H9 (cell line): Measurements from ENCODE around the gene C3orf85. TPM values are rescaled to one million over a fixed set of nuclear protein-coding genes. Genes with fewer than 3 reads are reported as not detected.

ENCODE experiments used
- DNase-seq: peaks from one replicate; pipeline ENCODE4 v3.0.0-alpha.2; 2017
- H2AFZ ChIP-seq: one replicate; pipeline ENCODE4 v1.6.1; 2013; ENCODE audit warnings: mild to moderate bottlenecking, low read length, control low read depth, moderate library complexity
- H2AK5ac ChIP-seq: 2 replicates; pipeline ENCODE4 v1.6.1; 2013; ENCODE audit warnings: low read length, control low read depth, mixed read lengths; ENCODE audit not compliant: insufficient read length
- H2BK120ac ChIP-seq: one replicate; pipeline ENCODE4 v1.6.1; 2013; ENCODE audit warnings: low read depth, mild to moderate bottlenecking, low read length, control low read depth, inconsistent platforms; ENCODE audit not compliant: poor library complexity, severe bottlenecking
- H2BK12ac ChIP-seq: 2 replicates; pipeline ENCODE4 v1.6.1; 2013; ENCODE audit warnings: low read length, control low read depth, mixed read lengths, low read depth; ENCODE audit not compliant: insufficient read length
- H2BK15ac ChIP-seq: 2 replicates; pipeline ENCODE4 v1.6.1; 2013; ENCODE audit warnings: low read depth, low read length, control low read depth
- H2BK20ac ChIP-seq: one replicate; pipeline ENCODE4 v1.6.1; 2013; ENCODE audit warnings: low read depth, mild to moderate bottlenecking, low read length, control low read depth, inconsistent platforms; ENCODE audit not compliant: poor library complexity, severe bottlenecking
- H2BK5ac ChIP-seq: 2 replicates; pipeline ENCODE4 v1.6.1; 2013; ENCODE audit warnings: low read length, control low read depth, mixed read lengths; ENCODE audit not compliant: insufficient read length
- H3K14ac ChIP-seq: 2 replicates; pipeline ENCODE4 v1.6.1; 2013; ENCODE audit warnings: low read length, control low read depth; ENCODE audit not compliant: insufficient read depth
- H3K18ac ChIP-seq: 2 replicates; pipeline ENCODE4 v1.6.1; 2013; ENCODE audit warnings: low read depth, mild to moderate bottlenecking, mixed read lengths, low read length, control low read depth; ENCODE audit not compliant: insufficient read length
- H3K23ac ChIP-seq: 2 replicates; pipeline ENCODE4 v1.6.1; 2013; ENCODE audit warnings: low read length, control low read depth, mixed read lengths, low read depth; ENCODE audit not compliant: insufficient read length
- H3K23me2 ChIP-seq: 2 replicates; pipeline ENCODE4 v1.6.1; 2013; ENCODE audit warnings: low read depth, mild to moderate bottlenecking, mixed read lengths, low read length, control low read depth; ENCODE audit not compliant: insufficient read length, poor library complexity, severe bottlenecking
- H3K27ac ChIP-seq: 2 replicates; pipeline ENCODE4 v1.5.1; 2013; ENCODE audit warnings: low read length, control low read depth, mixed read lengths, low read depth; ENCODE audit not compliant: insufficient read length
- H3K27me3 ChIP-seq: 2 replicates; pipeline ENCODE4 v1.6.1; 2013; ENCODE audit warnings: low read length, control low read depth, inconsistent platforms; ENCODE audit not compliant: insufficient read depth
- H3K4ac ChIP-seq: 2 replicates; pipeline ENCODE4 v1.6.1; 2013; ENCODE audit warnings: low read depth, mild to moderate bottlenecking, control low read depth, inconsistent platforms, low read length, moderate library complexity
- H3K4me1 ChIP-seq: 2 replicates; pipeline ENCODE4 v1.6.1; 2013; ENCODE audit warnings: low read length, control low read depth, inconsistent platforms; ENCODE audit not compliant: insufficient read depth
- H3K4me2 ChIP-seq: 2 replicates; pipeline ENCODE4 v1.6.1; 2013; ENCODE audit warnings: low read length, control low read depth, mixed read lengths; ENCODE audit not compliant: insufficient read length, insufficient read depth
- H3K56ac ChIP-seq: 2 replicates; pipeline ENCODE4 v1.6.1; 2013; ENCODE audit warnings: low read depth, mild to moderate bottlenecking, mixed read lengths, low read length, control low read depth; ENCODE audit not compliant: insufficient read length
- H3K79me1 ChIP-seq: 2 replicates; pipeline ENCODE4 v1.6.1; 2013; ENCODE audit warnings: low read depth, mild to moderate bottlenecking, moderate library complexity, low read length, control low read depth, inconsistent platforms; ENCODE audit not compliant: insufficient read depth, poor library complexity, severe bottlenecking
- H3K79me2 ChIP-seq: 2 replicates; pipeline ENCODE4 v1.6.1; 2013; ENCODE audit warnings: low read length, control low read depth, inconsistent platforms; ENCODE audit not compliant: insufficient read depth
- H3K9ac ChIP-seq: 2 replicates; pipeline ENCODE4 v1.6.1; 2013; ENCODE audit warnings: low read length, control low read depth, mixed read lengths; ENCODE audit not compliant: insufficient read length; ENCODE audit errors: extremely low read depth
- H3K9me3 ChIP-seq: one replicate; pipeline ENCODE4 v1.6.1; 2013; ENCODE audit warnings: low read depth, low read length, inconsistent platforms; ENCODE audit not compliant: control insufficient read depth
- H3T11ph ChIP-seq: one replicate; pipeline ENCODE4 v1.6.1; 2013; ENCODE audit warnings: mild to moderate bottlenecking, low read length, control low read depth, inconsistent platforms
- H4K20me1 ChIP-seq: one replicate; pipeline ENCODE4 v1.6.1; 2013; ENCODE audit not compliant: control insufficient read depth, insufficient read length, insufficient read depth
- H4K5ac ChIP-seq: 2 replicates; pipeline ENCODE4 v1.6.1; 2013; ENCODE audit warnings: low read depth, mild to moderate bottlenecking, mixed read lengths, low read length, control low read depth; ENCODE audit not compliant: insufficient read length
- H4K8ac ChIP-seq: replicated peaks from 2 replicates; pipeline ENCODE4 v1.6.1; 2013; ENCODE audit warnings: low read length, control low read depth, mixed read lengths, low read depth; ENCODE audit not compliant: insufficient read length
- H4K91ac ChIP-seq: 2 replicates; pipeline ENCODE4 v1.6.1; 2013; ENCODE audit warnings: low read depth, mild to moderate bottlenecking, moderate library complexity, mixed read lengths, low read length, control low read depth; ENCODE audit not compliant: insufficient read length
- H3K27ac Mint-ChIP-seq, 3 experiments: 2 replicates in 2 of 3; 3 replicates in 1 of 3; pipeline ENCODE4 v1.8.0; 2020 to 2021; ENCODE audit warnings: mixed read lengths in 3 of 3, mild to moderate bottlenecking in 1 of 3, moderate library complexity in 1 of 3
- H3K27me3 Mint-ChIP-seq: 2 replicates; pipeline ENCODE4 v1.8.0; 2021; ENCODE audit warnings: low read depth, mild to moderate bottlenecking, moderate library complexity, mixed read lengths
- H3K36me3 Mint-ChIP-seq, 3 experiments: 2 replicates in 2 of 3; 3 replicates in 1 of 3; pipeline ENCODE4 v1.8.0; 2020 to 2021; ENCODE audit warnings: low read depth in 3 of 3, mixed read lengths in 3 of 3; ENCODE audit not compliant: insufficient read depth in 1 of 3
- H3K4me1 Mint-ChIP-seq, 2 experiments: 2 replicates each; pipeline ENCODE4 v1.8.0; 2020; ENCODE audit warnings: mixed read lengths in 2 of 2
- H3K4me3 Mint-ChIP-seq, 2 experiments: 2 replicates in 1 of 2; 3 replicates in 1 of 2; pipeline ENCODE4 v1.8.0; 2020 to 2021; ENCODE audit warnings: mild to moderate bottlenecking in 2 of 2, mixed read lengths in 2 of 2, moderate library complexity in 1 of 2
- H3K9me3 Mint-ChIP-seq, 2 experiments: 2 replicates in 1 of 2; 3 replicates in 1 of 2; pipeline ENCODE4 v1.8.0; 2020; ENCODE audit warnings: mild to moderate bottlenecking in 2 of 2, mixed read lengths in 2 of 2, moderate library complexity in 1 of 2
- WGBS: extraction: QIAGEN DNeasy Blood & Tissue Kit; methylation state at CpG from one replicate; pipeline ENCODE4 v1.1.7; 2013; ENCODE audit warnings: missing lambda C conversion rate, low lambda C conversion rate, mixed read lengths; ENCODE audit not compliant: insufficient read length; ENCODE audit errors: extremely low coverage; 5-methylcytosine and 5-hydroxymethylcytosine counted together
- total RNA-seq: library from RNA; stranded (reverse); gene quantifications from 2 replicates; pipeline ENCODE4 v1.2.1, GENCODE V29; 2021
- TF ChIP-seq, protein P1 (sequence below): fragments of 200-600 bp; sonication (generic); conservative IDR thresholded peaks from 3 replicates; pipeline ENCODE4 v1.8.0; 2021; ENCODE audit warnings: antibody characterized with exemption, mild to moderate bottlenecking

C3orf85 gene
- total RNA-seq, 1 experiment from 2014 or later = not detected

DNA sequence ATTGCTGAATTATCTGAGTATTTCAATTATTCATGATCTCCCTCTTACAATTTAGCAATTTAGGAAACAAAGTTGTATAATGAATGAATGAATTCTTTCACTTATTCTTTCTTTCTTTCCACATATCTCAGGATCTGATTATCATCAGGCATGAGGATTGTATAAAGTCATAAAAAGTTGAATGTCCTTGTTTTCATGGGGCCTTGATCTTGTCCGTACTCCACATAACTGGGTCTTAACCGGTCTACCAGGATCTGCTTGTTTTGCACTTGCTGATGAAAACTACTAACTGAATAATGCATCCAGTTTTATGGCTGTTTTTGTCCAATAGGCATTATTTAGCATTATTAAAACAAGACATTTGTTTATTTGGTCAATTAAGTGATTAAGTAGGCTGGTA, 12.6 kb downstream of the C3orf85 start:
- no peak overlapping the region for H3K4me2 ChIP-seq
- Mint-ChIP-seq H3K27me3 (no peaks in the 10 kb centered on the region), H3K4me3 (no peak overlapping the region), H3K36me3 (no peaks in the 10 kb centered on the region), H3K27ac (no peak overlapping the region), H3K4me1 (peaks cover 5 to 12% of the 10 kb centered on the region in 2 experiments), H3K9me3 (no peaks in the 10 kb centered on the region)
- H3K9me3 ChIP-seq = no peaks in the 10 kb centered on the region
- H3K14ac ChIP-seq = no peak overlapping the region
- H2BK5ac ChIP-seq = no peak overlapping the region
- H3K79me2 ChIP-seq = no peaks in the 10 kb centered on the region
- H2BK20ac ChIP-seq = no peak overlapping the region
- no peak overlapping the region for H2BK120ac ChIP-seq
- no peak overlapping the region for H2AFZ ChIP-seq
- no peak overlapping the region for H2AK5ac ChIP-seq
- no peak overlapping the region for H3K23ac ChIP-seq
- H3K9ac ChIP-seq = no peak overlapping the region
- no peak overlapping the region for H2BK12ac ChIP-seq
- H3K56ac ChIP-seq = no peak overlapping the region
- no peaks in the 10 kb centered on the region for H3K27me3 ChIP-seq
- H3K18ac ChIP-seq = no peak overlapping the region
- DNase-seq = no peak
- H4K8ac ChIP-seq = no peak overlapping the region
- H3K79me1 ChIP-seq = no peaks in the 10 kb centered on the region
- no CpG with 5 or more reads among the region's 2 CpGs for WGBS
- no peak overlapping the region for H3T11ph ChIP-seq
- no peak overlapping the region for H4K5ac ChIP-seq
- H3K4me1 ChIP-seq = no peaks in the 10 kb centered on the region; the same call in 1 of the 2 replicates
- no peaks in the 10 kb centered on the region for H3K23me2 ChIP-seq
- no peaks in the 10 kb centered on the region for H4K20me1 ChIP-seq
- H2BK15ac ChIP-seq = no peak overlapping the region
- no peak overlapping the region for H4K91ac ChIP-seq
- no peak overlapping the region for H3K4ac ChIP-seq
- TF ChIP-seq, protein P1, sequence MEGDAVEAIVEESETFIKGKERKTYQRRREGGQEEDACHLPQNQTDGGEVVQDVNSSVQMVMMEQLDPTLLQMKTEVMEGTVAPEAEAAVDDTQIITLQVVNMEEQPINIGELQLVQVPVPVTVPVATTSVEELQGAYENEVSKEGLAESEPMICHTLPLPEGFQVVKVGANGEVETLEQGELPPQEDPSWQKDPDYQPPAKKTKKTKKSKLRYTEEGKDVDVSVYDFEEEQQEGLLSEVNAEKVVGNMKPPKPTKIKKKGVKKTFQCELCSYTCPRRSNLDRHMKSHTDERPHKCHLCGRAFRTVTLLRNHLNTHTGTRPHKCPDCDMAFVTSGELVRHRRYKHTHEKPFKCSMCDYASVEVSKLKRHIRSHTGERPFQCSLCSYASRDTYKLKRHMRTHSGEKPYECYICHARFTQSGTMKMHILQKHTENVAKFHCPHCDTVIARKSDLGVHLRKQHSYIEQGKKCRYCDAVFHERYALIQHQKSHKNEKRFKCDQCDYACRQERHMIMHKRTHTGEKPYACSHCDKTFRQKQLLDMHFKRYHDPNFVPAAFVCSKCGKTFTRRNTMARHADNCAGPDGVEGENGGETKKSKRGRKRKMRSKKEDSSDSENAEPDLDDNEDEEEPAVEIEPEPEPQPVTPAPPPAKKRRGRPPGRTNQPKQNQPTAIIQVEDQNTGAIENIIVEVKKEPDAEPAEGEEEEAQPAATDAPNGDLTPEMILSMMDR = no peak
- no peak overlapping the region for H3K27ac ChIP-seq
